ENCODE results near the gene SEMA4D. TPM values are rescaled to one million over a fixed set of nuclear protein-coding genes. Genes with fewer than 3 reads are reported as not detected.
A peak's percentile ranks its signal among the peaks of the same experiment; 100 is the strongest.

The SEMA4D gene
- total and polyA plus RNA-seq, 12 donors: 2.3 to 51.0 (median 20.2) TPM

GRCh38 chr9:89381308-89381609 is 116.7 kb downstream of the SEMA4D start:
- no peak for TF ChIP-seq CTCF (IDR thresholded peaks at IDR 0.05)
- Histone ChIP-seq H3K4me1 (peaks cover 0 to 12% (median 0%) of the 10 kb centered on the region in 9 donors), H3K9me3 (no peaks in the 10 kb centered on the region), H3K4me3 (no peak overlapping the region), H3K27me3 (no peaks in the 10 kb centered on the region), H3K36me3 (peaks cover 0 to 89% (median 0%) of the 10 kb centered on the region in 9 donors), H3K27ac (peak overlapping the region in 1 of 10 donors; percentile 5)
- intact Hi-C loops (cut with DNase I): loop anchor here in 2 of 10 donors (10.0 kb wide), 1 partner anchor 164 kb away; no protein-coding TSS in a partner anchor
- ATAC-seq: no peak
- 91 to 99% methylated on average over 4 of the region's 4 CpGs for WGBS, 2 donors
- no peak for DNase-seq

- H3K4me1 ChIP-seq: peaks cover 0 to 15% (median 0%) of the 10 kb centered on the region in 9 donors
- no peak for DNase-seq
- no peak for ATAC-seq
- TF ChIP-seq CTCF (IDR thresholded peaks at IDR 0.05): no peak
- intact Hi-C loops (cut with DNase I): loop anchor here in 2 of 10 donors (10.0 kb wide), 1 partner anchor 164 kb away; no protein-coding TSS in a partner anchor
- H3K9me3 ChIP-seq: no peaks in the 10 kb centered on the region
- H3K36me3 ChIP-seq: peaks cover 0 to 84% (median 0%) of the 10 kb centered on the region in 9 donors
- WGBS, 2 donors: 91 to 92% methylated on average over 26 of the region's 26 CpGs
- no peaks in the 10 kb centered on the region for H3K27me3 ChIP-seq
- peak overlapping the region in 1 of 10 donors; percentile 5 for H3K27ac ChIP-seq
- H3K4me3 ChIP-seq: no peak overlapping the region
Measured at GRCh38 chr9:89380437-89381307, 117.2 kb downstream of the SEMA4D start.

- TF ChIP-seq CTCF (IDR thresholded peaks at IDR 0.05): no peak
- intact Hi-C loops (cut with DNase I): loop anchor here in 2 of 10 donors (10.0 kb wide), 1 partner anchor 165 kb away; no protein-coding TSS in a partner anchor
- H3K36me3 ChIP-seq: peaks cover 0 to 73% (median 0%) of the 10 kb centered on the region in 9 donors
Measured at GRCh38 chr9:89379508-89380115, 118.3 kb downstream of the SEMA4D start.

GRCh38 chr9:89379031-89379430 is 118.9 kb downstream of the SEMA4D start:
- no peak for TF ChIP-seq CTCF (IDR thresholded peaks at IDR 0.05)
- peaks cover 0 to 24% (median 0%) of the 10 kb centered on the region in 9 donors for H3K4me1 ChIP-seq
- H3K4me3 ChIP-seq: no peak overlapping the region
- H3K36me3 ChIP-seq: peaks cover 0 to 67% (median 0%) of the 10 kb centered on the region in 9 donors
- 94 to 97% methylated on average over 14 of the region's 14 CpGs for WGBS, 2 donors
- intact Hi-C loops (cut with DNase I): no loop called here
- DNase-seq (no peak), ATAC-seq (no peak)
- H3K27me3 ChIP-seq: no peaks in the 10 kb centered on the region
- peak overlapping the region in 2 of 10 donors; percentile 14 to 72 for H3K27ac ChIP-seq
- H3K9me3 ChIP-seq: no peaks in the 10 kb centered on the region

More at GRCh38 chr9:89379508-89380115, 118.3 kb downstream of the SEMA4D start:
- Histone ChIP-seq H3K4me1 (peaks cover 0 to 24% (median 0%) of the 10 kb centered on the region in 9 donors), H3K9me3 (no peaks in the 10 kb centered on the region), H3K27ac (peak overlapping the region in 1 of 10 donors; percentile 72), H3K4me3 (no peak overlapping the region), H3K27me3 (no peaks in the 10 kb centered on the region)
- 87 to 89% methylated on average over 14 of the region's 14 CpGs for WGBS, 2 donors
- no peak for ATAC-seq
- DNase-seq: no peak

Data from heart right ventricle (tissue), 16 donors.